A673 (cell line): ENCODE data around the gene OR2W3. TPM values are rescaled to one million over a fixed set of nuclear protein-coding genes. Genes with fewer than 3 reads are reported as not detected.

Experiments used
- BruUV-seq: library from RNA; stranded (reverse); fragments of 400-500 nt; replicated peaks from 2 replicates; lab custom pipeline; 2021; lab: Mats Ljungman, UMichigan
- CTCF ChIA-PET: fragments of 300-600 bp; sonication (Branson Sonifier 250); formaldehyde crosslinking; loops from one replicate; lab custom pipeline; 2022; ENCODE audit warnings: antibody characterized with exemption; lab: Charles Lee
- POLR2A ChIA-PET: fragments of 300-600 bp; sonication (Branson Sonifier 250); formaldehyde crosslinking; loops from one replicate; lab custom pipeline; 2022; ENCODE audit warnings: antibody characterized with exemption; ENCODE audit not compliant: low non-redundant PET; lab: Charles Lee
- DNase-seq: peaks from one replicate; pipeline ENCODE4 v3.0.0-alpha.2; 2015; ENCODE audit warnings: low spot score
- H3K27ac ChIP-seq: fragments of 200-600 bp; sonication (generic); 2 replicates; pipeline ENCODE4 v1.5.1; 2016; ENCODE audit warnings: mixed run types, low read depth, mild to moderate bottlenecking, mixed read lengths, antibody characterized with exemption, low read length; ENCODE audit not compliant: poor library complexity, severe bottlenecking
- H3K27me3 ChIP-seq: fragments of 200-600 bp; sonication (generic); replicated peaks from 2 replicates; pipeline ENCODE4 v1.6.1; 2017; ENCODE audit warnings: mixed run types, low read depth, mild to moderate bottlenecking, mixed read lengths, antibody characterized with exemption, low read length; ENCODE audit not compliant: insufficient read depth, poor library complexity
- H3K36me3 ChIP-seq: fragments of 200-600 bp; sonication (generic); 2 replicates; pipeline ENCODE4 v1.6.1; 2016; ENCODE audit warnings: mixed run types, mild to moderate bottlenecking, mixed read lengths, antibody characterized with exemption, low read length; ENCODE audit not compliant: insufficient read depth, poor library complexity, severe bottlenecking
- H3K4me1 ChIP-seq: fragments of 200-600 bp; sonication (generic); 2 replicates; pipeline ENCODE4 v1.6.1; 2017; ENCODE audit warnings: mixed run types, mild to moderate bottlenecking, mixed read lengths, antibody characterized with exemption, low read length; ENCODE audit not compliant: insufficient read depth, poor library complexity, severe bottlenecking
- H3K4me3 ChIP-seq: fragments of 200-600 bp; sonication (generic); 2 replicates; pipeline ENCODE4 v1.5.1; 2016; ENCODE audit warnings: low read depth, mixed run types, mild to moderate bottlenecking, mixed read lengths, low read length; ENCODE audit not compliant: poor library complexity, severe bottlenecking
- H3K9me3 ChIP-seq: fragments of 200-600 bp; sonication (generic); 2 replicates; pipeline ENCODE4 v1.6.1; 2016; ENCODE audit warnings: mixed run types, low read depth, mild to moderate bottlenecking, mixed read lengths, antibody characterized with exemption, low read length; ENCODE audit not compliant: poor library complexity, severe bottlenecking
- CTCF ChIP-seq: fragments of 300-800, 200-600 bp; sonication (generic); conservative IDR thresholded peaks from 2 replicates; pipeline ENCODE4 v1.5.1; 2017; ENCODE audit warnings: low read depth, mild to moderate bottlenecking, antibody characterized with exemption, low read length, moderate library complexity, mixed read lengths
- EZH2 ChIP-seq: fragments of 200-600 bp; sonication (generic); IDR thresholded peaks from 2 replicates; pipeline ENCODE4 v1.6.1; 2017; ENCODE audit warnings: borderline replicate concordance, low read depth, mild to moderate bottlenecking, mixed read lengths, antibody characterized with exemption, low read length; ENCODE audit not compliant: poor library complexity, severe bottlenecking
- intact Hi-C: fragments of 100-400 bp; cut with micrococcal nuclease; formaldehyde crosslinking; loops from one replicate; pipeline ENCODE4 v1.10.0; 2022; ENCODE audit not compliant: unreplicated experiment
- total RNA-seq: library from RNA; stranded (reverse); gene quantifications from 2 replicates; pipeline ENCODE4 v1.2.3, GENCODE V29; 2021

Gene OR2W3
- total RNA-seq, 1 experiment from 2014 or later = not detected

- ChIA-PET CTCF (no interaction called here), POLR2A (no interaction called here)
- Histone ChIP-seq H3K4me1 (no peaks in the 10 kb centered on the region), H3K9me3 (peaks cover 14% of the 10 kb centered on the region), H3K27me3 (no peaks in the 10 kb centered on the region), H3K4me3 (no peak overlapping the region), H3K36me3 (no peaks in the 10 kb centered on the region), H3K27ac (no peak overlapping the region)
- DNase-seq = no peak
- BruUV-seq = no TSS peak
- TF ChIP-seq CTCF (no peak), EZH2 (no peak)
- intact Hi-C loops = no loop called here
Observed at GRCh38 chr1:247864644-247865043, 30.7 kb upstream of the OR2W3 start.

- H3K9me3 ChIP-seq = peaks cover 21% of the 10 kb centered on the region
- POLR2A ChIA-PET = no interaction called here
- H3K27ac ChIP-seq = no peak overlapping the region
- H3K4me3 ChIP-seq = no peak overlapping the region
- CTCF ChIA-PET = no interaction called here
- TF ChIP-seq CTCF (no peak), EZH2 (no peak)
- no peaks in the 10 kb centered on the region for H3K4me1 ChIP-seq
- no peaks in the 10 kb centered on the region for H3K36me3 ChIP-seq
- BruUV-seq = no TSS peak
- intact Hi-C loops = no loop called here
- no peaks in the 10 kb centered on the region for H3K27me3 ChIP-seq
- DNase-seq = no peak
Observed at GRCh38 chr1:247865416-247865815, 30.0 kb upstream of the OR2W3 start.

DNA sequence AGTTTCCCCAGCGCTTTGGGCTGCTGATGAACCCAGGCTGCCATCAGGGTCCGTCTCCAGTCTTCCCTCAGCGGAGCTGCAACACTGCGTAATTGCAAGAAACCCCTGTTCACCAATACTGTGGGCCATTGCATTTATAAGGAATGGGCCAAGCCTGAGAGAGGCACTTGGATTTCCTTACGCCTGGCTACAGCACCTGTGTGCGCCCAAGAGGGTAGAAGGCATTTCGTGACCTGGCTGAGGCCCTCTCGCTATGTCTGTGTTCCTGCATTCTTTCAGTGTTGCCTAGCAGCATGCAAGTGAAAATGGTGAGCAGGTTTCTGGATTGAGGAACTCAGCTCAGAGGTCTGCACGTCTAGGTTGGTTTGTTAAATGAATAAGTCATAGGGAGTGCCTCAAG is 12.0 kb upstream of the OR2W3 start:
- no peaks in the 10 kb centered on the region for H3K27me3 ChIP-seq
- no peak overlapping the region for H3K27ac ChIP-seq
- H3K36me3 ChIP-seq = no peaks in the 10 kb centered on the region
- peaks cover 14% of the 10 kb centered on the region for H3K9me3 ChIP-seq
- no peaks in the 10 kb centered on the region for H3K4me1 ChIP-seq
- intact Hi-C loops = no loop called here
- ChIA-PET CTCF (no interaction called here), POLR2A (no interaction called here)
- BruUV-seq = no TSS peak
- no peak for TF ChIP-seq EZH2
- TF ChIP-seq CTCF = no peak
- H3K4me3 ChIP-seq = no peak overlapping the region
- DNase-seq = no peak
